ENCODE data around the gene PRIMPOL.

DNA sequence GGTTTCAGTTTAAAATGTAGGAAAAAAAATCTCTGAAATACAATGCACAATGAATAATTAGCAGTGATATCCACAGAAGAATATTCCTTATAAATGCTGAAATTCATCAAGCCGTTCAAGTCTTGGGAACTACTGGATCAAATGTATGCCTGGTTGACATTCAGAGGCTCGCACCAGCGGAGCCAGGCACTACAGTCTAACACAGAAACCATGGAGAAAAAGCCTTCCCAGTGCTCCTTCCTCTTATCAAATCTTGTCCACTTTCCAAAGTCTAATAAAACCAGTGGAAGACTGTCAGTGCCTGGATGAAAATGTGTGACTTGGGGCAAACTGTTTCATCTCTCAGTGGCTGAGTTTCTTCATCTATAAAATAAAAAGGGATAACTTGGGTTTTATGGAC, 48.4 kb downstream of the PRIMPOL start:
- TF ChIP-seq, protein P1, sequence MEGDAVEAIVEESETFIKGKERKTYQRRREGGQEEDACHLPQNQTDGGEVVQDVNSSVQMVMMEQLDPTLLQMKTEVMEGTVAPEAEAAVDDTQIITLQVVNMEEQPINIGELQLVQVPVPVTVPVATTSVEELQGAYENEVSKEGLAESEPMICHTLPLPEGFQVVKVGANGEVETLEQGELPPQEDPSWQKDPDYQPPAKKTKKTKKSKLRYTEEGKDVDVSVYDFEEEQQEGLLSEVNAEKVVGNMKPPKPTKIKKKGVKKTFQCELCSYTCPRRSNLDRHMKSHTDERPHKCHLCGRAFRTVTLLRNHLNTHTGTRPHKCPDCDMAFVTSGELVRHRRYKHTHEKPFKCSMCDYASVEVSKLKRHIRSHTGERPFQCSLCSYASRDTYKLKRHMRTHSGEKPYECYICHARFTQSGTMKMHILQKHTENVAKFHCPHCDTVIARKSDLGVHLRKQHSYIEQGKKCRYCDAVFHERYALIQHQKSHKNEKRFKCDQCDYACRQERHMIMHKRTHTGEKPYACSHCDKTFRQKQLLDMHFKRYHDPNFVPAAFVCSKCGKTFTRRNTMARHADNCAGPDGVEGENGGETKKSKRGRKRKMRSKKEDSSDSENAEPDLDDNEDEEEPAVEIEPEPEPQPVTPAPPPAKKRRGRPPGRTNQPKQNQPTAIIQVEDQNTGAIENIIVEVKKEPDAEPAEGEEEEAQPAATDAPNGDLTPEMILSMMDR (IDR thresholded peaks at IDR 0.05) = no peak
- TF ChIP-seq POLR2A (IDR thresholded peaks at IDR 0.05; ENCODE audit: low read depth) = no peak

Data from esophagus muscularis mucosa (tissue), 3 donors.